HPDE6-E6E7 (cell line): ENCODE data around the gene SARDH.

Source experiments
- DNase-seq: peaks from one replicate; pipeline ENCODE4 v3.0.0; 2011; ENCODE audit warnings: missing footprints; ENCODE audit errors: extremely low spot score

SARDH gene

DNA sequence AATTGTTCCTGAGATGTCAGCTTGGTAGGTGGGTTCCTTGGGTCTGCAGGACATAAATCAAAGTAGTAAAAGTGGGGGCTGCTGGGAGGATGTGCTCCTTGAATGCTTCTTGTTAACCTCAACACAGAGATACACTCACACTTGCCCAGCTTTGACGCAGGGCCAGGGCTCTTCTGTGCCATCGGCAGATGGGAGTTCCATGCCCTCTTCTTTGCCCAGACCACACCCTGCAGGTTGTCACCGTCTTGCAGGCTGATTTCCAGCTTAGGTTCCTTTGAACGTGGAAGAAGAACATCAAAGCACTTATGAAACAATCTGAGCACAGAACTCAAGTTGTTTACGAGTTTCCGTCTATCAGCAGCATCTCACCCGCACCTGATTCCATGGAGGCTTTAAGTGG lies 91.0 kb downstream of the SARDH start:
- no peak for DNase-seq

- no peak for DNase-seq
Measured at GRCh38 chr9:133645021-133645765, 93.0 kb downstream of the SARDH start.

GRCh38 chr9:133643978-133644760 lies 94.0 kb downstream of the SARDH start:
- DNase-seq, result no peak

DNA sequence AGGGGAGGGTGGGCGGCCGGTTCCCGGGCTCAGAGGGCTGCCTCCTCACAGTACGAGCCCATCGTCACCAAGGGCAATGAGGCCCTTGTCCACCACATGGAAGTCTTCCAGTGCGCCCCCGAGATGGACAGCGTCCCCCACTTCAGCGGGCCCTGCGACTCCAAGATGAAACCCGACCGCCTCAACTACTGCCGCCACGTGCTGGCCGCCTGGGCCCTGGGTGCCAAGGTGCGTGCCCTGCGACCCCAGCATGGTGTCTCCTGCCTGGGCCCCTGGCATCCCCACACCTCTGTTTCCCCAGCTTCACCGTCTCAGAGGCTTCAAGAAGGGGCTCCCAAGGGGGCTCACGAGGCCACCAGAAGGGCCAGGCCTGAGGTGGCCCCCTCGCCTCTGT lies 94.8 kb downstream of the SARDH start:
- no peak for DNase-seq

DNA sequence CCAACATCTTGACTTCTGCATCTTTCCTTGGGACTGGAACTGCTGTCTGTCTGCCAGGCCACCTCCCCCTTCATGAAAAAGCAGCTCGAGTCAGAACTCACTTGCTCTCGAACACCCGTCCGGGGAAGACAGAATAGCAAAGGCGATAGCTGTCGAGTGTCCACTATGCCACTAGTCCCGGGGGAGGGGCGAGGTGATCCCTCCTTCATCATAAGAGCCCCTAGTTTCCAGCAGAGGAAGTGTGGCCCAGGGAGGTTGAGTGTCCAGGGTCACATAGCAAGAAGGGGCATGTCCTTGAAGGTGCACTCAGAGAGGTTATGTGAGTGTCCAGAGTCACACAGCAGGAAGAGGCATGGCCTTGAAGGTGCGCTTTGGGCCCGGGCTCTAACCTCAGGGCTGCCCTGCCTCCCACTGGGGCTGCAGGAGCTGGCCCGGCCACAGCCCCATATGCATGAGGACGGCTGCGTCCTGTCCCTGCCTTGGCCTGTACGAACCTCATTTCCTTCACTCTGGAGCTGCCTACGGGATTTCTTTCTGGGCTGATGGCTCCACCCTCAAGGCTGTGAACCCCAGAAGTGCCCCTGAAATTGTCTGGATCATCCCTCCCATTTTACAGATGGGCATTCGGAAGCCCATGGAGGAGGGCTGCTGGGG lies 95.3 kb downstream of the SARDH start:
- no peak for DNase-seq

DNA sequence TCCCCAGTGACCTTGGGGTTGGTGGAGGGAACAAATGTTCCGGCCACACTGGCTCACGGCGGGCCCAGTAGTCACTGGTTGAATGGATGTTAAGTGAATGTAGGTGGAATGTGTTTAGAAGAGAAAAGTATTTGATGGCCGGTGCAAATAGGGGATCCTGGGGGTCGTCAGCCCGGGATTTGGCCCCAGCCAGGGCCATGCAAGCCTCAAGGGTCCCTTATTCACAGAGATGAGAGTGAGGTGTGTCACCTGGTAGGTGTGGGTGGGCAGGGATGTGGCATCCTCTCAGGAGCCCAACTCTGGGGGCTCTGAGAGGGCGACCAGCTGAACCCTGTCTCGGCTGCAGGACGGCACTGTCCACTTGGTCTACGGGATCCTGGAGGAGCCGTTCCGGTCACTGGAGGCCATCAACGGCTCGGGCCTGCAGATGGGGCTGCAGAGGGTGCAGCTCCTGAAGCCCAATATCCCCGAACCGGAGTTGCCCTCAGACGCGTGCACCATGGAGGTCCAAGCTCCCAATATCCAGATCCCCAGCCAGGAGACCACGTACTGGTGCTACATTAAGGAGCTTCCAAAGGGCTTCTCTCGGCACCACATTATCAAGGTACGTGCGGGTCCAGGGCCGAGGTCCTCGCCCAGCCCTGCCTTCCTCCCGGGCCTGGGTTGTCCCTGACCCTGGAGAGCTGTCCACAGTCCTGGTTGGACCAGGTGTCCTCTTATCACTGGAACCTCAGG lies 96.1 kb downstream of the SARDH start:
- DNase-seq, result no peak

- DNase-seq, result no peak
Measured at GRCh38 chr9:133641396-133641655, 96.8 kb downstream of the SARDH start.

GRCh38 chr9:133640580-133641395 lies 97.4 kb downstream of the SARDH start:
- DNase-seq, result no peak

DNA sequence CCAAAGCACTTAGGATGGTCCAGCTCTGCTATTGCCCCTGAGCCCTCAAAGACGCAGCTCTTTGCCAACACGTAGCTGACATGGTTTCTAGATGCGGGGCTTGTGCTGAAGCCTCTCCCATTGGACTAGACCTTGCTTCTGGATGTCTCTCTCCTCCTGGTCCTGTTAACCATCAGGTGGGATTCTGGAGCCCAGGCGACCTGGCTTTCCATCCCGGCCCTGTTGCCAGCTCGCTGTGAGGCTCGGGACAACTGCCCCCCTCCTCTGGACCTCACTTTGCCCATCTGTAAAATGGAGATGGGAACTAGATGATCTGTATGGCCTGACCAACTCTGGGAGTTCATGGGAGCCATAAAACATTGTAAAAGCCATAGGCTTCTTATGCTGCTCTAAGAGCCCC lies 98.0 kb downstream of the SARDH start:
- no peak for DNase-seq

DNA sequence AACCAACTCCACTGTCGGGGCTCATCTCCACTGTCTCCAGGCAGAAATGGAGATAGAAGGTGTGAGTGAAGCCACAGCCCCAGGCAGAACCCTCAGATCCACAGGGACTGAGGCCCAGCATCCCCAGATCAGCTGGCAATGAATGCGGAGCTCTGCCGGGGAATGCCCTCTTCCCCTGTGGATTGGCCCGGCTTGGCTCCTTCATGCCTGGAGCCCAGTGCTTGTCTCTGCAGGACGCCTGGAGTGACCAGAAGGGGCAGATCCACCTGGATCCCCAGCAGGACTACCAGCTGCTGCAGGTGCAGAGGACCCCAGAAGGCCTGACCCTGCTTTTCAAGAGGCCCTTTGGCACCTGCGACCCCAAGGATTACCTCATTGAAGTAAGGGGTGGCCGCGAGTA lies 98.5 kb downstream of the SARDH start:
- DNase-seq, result no peak

DNA sequence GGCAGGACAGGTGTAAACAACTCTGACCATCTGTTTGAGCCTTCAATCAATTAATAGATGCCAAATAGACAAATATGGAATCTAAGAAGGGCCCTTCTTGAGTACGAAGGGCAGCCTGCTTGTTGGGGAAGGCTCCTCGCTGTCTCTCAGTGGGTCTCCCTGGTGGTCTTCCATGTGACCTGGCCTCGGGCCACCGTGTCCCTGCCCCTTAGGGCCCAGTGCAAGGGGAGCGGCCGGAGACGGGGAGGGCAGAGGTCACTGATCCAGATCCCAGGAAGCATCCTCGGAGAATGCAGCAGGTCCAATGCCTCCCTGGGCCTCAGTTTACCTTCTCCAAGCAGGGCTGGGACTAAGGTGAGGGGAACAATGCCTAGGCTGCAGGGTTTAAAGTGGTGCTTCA lies 99.4 kb downstream of the SARDH start:
- DNase-seq, result no peak

GRCh38 chr9:133638076-133638475 lies 100.1 kb downstream of the SARDH start:
- DNase-seq, result no peak

DNA sequence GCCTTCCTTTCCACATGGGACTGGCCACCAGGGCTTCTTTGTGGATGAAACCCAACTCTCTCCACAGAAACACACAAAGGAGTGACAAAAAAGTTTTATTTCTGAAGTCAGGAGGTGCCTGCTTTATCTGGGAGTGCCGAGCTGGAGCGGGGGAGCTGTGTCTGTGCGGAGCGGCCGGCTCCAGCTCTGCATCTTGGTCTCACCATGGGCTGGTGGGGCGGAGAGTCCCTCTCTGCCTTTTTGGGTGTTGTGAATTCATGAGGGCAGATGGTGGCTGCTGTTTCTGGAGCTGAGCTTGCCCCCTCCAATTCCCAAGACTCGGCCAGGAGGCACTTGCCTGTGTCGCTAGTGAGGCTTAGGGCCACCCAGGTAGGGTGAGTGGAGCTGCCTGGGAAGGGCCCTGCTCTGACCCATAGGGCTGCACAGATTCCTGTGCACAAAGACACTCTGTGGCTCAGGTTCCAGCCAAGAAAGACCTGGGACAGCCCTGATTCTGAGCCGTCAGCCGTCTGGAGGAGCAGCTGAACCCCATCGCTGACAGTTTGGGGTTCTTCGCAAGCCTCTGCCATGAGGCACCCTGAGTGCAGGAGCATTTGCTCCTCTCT lies 100.6 kb downstream of the SARDH start:
- no peak for DNase-seq

DNA sequence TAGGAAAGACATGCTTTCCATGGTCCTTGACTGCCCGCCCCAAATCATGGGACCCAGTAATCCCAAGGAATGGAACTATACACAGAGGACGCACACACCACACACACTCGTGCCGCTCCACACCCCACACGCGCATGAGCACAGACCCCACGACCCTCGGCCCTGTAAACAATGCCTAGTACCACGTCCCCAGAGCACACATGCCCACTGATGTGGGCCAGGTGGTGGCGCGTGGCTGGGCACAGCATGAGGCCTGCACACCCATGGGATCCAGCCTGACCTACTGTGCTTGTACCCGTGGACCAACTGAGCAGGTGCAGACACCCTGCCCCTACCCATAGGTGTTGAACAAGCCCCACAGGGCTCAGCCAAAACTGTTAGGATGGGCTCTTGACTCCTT lies 101.2 kb downstream of the SARDH start:
- DNase-seq, result no peak

GRCh38 chr9:133635533-133636531 lies 102.3 kb downstream of the SARDH start, which contains the start of gene DBH:
Gene DBH (plus strand): TSS chr9:133636363. CDS start chr9:133636372, 9 bp downstream.
- no peak for DNase-seq

DNA sequence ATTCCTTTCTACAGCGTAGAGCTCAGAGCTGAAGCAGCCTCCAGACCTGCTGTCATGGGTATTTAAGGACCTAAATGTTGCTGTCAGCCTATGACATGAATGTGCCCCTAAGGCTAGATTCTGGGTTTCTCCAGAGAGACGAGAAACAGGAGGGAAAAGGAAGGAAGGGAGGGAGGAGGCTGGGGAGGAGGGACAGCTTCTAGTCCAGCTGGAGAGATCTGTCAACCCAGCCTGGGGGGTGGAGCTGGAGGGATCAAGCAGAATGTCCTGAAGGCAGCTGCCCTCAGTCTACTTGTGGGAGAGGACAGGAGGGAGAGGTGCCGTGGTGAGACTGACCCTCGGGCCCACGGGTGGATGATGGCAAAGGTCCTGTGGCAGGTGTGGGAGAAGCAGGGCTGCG lies 103.1 kb downstream of the SARDH start:
- no peak for DNase-seq

DNA sequence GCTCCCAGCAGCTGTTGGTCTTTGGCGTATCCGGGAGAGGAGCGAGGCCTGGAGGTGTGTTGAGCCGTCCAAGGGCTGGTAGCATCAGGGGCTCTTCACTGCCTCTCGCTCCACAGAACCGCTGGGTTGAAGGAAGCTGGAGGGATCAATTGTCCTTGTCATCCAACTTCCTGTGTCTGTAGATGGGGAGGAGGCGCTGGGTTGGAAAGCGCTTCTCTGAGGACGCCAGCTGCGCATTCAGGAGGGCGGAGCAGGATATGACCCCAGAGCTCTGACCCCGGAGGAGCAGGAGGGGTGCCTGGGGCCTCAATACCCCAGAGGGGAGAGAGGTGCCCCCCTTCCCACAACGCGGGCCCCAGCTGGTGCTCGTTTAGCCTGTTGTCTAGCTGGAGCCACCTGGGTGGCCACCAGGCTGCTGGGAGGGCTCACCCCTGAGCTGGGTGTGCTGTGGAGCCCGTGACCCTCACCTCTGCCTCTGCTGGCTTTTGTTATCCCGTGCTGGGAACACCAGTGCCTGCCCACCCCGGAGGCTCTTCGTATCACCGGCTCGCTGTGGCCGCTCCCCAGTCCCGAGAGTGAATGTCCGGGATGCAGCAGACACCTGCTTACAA lies 104.0 kb downstream of the SARDH start:
- DNase-seq, result no peak

DNA sequence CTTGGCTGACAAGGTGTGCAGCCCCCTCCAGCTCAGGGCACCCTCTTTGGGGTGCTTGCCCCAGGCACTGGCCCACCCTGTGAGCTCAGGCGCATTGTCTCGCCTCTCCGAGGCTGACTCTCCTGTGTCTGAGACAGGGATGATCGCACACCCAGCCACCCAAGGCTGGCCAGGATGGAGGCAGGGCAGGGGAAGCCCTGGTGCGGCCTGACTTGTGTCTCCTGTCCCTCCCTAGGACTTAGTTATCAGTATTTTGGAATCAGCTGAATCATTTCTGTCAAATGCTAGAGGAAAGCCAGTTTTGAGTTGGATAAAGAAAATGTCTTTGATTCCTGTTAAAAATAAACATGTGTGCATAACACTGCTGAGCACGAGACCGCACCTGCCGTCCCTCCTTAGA lies 104.5 kb downstream of the SARDH start:
- DNase-seq, result no peak
